Keratinocyte (primary cell): ENCODE data around the gene DCN.

Experiments
- CTCF ChIP-seq, 3 experiments: IDR thresholded peaks in 1 of 3; conservative IDR thresholded peaks in 1 of 3; optimal IDR thresholded peaks in 1 of 3; 2 replicates in 2 of 3; 3 replicates in 1 of 3; pipeline versions ENCODE3 to v1.5.1; 2011; ENCODE audit warnings: low read length in 3 of 3, mild to moderate bottlenecking in 3 of 3, moderate library complexity in 2 of 3, control low read depth in 1 of 3, inconsistent platforms in 1 of 3; ENCODE audit not compliant: insufficient read depth in 2 of 3; ENCODE audit errors: extremely low read depth in 1 of 3
- EZH2 ChIP-seq: IDR thresholded peaks from one replicate; pipeline ENCODE4 v1.6.1; 2012; ENCODE audit warnings: inconsistent platforms, mild to moderate bottlenecking, low read length, moderate library complexity

GRCh38 chr12:91106283-91106682 lies 76.3 kb downstream of the DCN start:
- TF ChIP-seq CTCF (optimal IDR thresholded peaks at IDR 0.05 in 1 of 3, IDR thresholded peaks at IDR 0.05 in 1 of 3, conservative IDR thresholded peaks at IDR 0.05 in 1 of 3; ENCODE audit: extremely low read depth in 1 of 3, insufficient read depth in 2 of 3, low read length in 3 of 3), result no peak
- TF ChIP-seq EZH2, result no peak
